ENCODE results near the gene NECTIN1.

Gene NECTIN1, protein sequence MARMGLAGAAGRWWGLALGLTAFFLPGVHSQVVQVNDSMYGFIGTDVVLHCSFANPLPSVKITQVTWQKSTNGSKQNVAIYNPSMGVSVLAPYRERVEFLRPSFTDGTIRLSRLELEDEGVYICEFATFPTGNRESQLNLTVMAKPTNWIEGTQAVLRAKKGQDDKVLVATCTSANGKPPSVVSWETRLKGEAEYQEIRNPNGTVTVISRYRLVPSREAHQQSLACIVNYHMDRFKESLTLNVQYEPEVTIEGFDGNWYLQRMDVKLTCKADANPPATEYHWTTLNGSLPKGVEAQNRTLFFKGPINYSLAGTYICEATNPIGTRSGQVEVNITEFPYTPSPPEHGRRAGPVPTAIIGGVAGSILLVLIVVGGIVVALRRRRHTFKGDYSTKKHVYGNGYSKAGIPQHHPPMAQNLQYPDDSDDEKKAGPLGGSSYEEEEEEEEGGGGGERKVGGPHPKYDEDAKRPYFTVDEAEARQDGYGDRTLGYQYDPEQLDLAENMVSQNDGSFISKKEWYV

DNA sequence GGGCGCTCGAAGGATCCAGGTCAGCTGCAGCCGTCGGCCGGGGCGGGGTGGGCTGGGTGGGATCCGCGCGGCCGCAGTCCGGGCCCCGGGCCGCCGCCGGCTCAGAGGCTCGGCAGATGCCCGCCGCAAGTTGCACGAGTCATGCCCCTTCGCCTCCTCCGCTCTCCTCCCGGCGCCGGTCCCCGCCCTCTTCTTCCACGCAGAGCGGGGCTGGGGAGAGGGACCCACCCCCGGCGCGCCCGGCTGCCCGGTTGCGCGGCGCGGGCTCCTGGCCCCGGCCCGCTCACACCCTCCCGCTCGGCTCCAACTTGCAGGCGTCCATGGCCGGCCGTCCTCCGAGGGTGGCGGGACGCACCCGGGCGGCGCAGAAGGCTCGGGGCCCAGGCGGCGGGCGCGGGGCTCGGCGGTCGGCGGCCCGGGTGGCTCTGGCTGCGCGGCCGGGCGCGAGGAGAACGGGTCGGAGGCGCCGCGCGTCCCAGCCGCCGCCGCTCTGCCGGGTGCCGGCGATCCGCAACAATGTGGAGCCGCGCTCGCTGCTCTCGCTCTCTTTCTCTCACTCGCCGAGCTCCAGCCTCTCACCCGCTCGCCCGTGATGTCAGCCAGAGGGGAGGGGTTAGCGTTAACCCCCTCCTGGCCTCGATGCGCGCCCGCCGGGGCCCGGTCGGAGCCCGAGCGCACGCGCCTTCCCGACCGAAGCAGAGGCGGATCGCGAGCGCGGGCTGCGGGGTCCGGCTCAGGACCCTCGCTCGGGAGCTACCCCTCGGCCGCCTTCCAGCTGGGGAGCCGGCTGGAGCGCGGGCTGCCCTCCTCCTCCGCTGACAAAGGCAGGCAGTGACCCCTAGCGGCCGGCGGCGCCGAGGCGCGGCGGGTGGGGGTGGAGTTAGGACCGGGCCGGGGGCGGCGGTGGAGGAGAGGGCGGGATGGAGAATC, at the start of gene NECTIN1:
Gene NECTIN1, minus strand, starts transcription at position 550 of the 930 bp plus-strand sequence. CDS start 647 bp downstream, outside the sequence.
- peak; percentile 67 to 72 for DNase-seq (ENCODE audit: low read depth in 1 of 2, low spot score in 1 of 2)

DNA sequence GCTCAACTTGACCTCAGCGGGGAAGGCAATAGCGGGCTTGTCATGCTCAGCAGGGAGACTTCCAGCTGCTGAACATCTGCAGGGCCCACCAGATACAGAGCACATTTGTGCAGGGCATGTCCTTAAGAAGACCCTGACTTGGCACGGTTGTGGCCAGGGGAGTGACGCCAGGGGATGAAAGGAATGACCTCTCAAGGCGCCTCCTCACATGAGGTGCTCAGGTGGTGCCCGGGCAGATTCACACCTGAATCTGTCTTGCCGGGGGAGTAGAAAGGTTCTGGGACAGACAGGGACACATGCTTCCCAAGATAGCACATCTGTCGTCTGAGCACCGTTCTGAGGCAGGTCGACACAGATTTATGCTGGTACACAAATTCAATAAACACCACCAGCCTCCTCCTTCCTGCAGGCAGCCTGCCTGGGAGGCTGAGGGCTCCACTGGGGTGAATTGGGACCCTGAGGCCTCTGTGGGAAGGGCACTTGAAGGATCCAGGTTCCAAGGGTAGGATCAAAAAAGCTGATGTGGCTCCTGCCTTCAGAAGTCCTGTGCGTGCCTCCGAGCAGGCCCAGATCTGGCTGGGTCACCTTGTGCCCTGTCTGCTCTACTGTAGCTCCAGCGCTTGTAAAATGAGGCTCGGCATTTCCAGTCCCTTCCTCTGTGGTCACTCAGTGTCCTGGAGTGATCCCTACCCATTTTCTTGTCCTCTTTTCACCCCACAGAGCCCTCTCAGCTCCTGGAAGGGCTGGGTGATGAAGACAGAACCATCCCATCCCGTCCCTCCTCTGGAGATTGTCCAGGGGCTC, 49.6 kb upstream of the NECTIN1 start:
- no peak for DNase-seq (ENCODE audit: low read depth in 1 of 2, low spot score in 1 of 2)

DNA sequence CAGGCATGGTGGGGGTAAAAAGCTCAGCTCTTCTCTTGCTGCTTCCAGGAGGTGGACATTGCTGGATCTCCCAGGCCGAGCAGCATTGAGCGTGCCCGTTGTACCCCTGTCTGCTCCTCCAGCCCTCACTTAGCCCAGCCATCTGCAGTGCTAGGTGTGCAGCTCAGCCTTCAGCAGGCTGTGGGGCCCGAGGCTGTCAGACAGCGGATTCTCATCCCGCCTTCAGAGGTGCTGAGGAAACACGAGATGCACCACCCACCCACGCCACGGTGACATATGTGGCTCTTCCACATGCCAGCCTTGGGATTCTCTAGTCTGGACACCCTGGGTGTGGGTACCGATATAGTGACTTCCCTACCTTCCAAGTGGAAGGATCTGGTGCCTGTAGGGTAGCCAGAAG, 48.9 kb upstream of the NECTIN1 start:
- no peak for DNase-seq (ENCODE audit: low read depth in 1 of 2, low spot score in 1 of 2)

GRCh38 chr11:119776651-119777050, 47.7 kb upstream of the NECTIN1 start:
- no peak for DNase-seq (ENCODE audit: low read depth in 1 of 2, low spot score in 1 of 2)

DNA sequence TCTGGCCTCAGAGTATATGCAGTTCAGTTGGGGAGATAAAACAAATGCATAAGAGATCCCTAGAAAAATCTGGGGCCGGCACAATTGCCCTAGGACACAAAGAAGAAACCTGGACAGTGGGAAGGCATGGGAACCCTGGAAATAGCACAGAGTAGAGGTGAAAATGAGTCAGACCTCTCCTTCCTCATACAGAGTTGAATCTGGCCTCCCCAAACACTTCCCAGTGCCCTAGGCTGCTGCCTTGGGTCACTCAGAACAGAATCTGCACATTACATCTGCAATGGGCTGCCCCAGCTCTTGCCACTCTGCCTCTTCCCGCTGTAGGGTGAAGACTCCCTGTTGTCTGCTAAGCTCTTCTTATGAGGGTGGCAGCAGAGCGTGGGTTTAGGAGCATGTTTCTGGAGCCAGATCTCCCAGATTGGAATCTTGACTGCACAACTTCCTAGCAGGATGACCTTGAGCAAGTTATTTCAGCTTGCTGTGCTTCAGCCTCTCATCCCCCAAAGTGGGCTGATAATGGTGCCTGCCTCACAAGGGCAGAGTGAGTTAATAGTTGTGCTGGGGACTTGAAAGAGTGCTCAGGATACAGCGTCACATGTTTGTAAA, 47.1 kb upstream of the NECTIN1 start:
- DNase-seq (ENCODE audit: low read depth in 1 of 2, low spot score in 1 of 2) = no peak

GRCh38 chr11:119774172-119774763, 45.3 kb upstream of the NECTIN1 start:
- no peak for DNase-seq (ENCODE audit: low read depth in 1 of 2, low spot score in 1 of 2)

- no peak for DNase-seq (ENCODE audit: low read depth in 1 of 2, low spot score in 1 of 2)
These were observed 43.8 kb upstream of the NECTIN1 start for GRCh38 chr11:119772641-119773415.

GRCh38 chr11:119772076-119772475, 43.1 kb upstream of the NECTIN1 start:
- DNase-seq (ENCODE audit: low read depth in 1 of 2, low spot score in 1 of 2) = no peak

- no peak for DNase-seq (ENCODE audit: low read depth in 1 of 2, low spot score in 1 of 2)
These were observed 42.3 kb upstream of the NECTIN1 start for GRCh38 chr11:119771172-119771770.

DNA sequence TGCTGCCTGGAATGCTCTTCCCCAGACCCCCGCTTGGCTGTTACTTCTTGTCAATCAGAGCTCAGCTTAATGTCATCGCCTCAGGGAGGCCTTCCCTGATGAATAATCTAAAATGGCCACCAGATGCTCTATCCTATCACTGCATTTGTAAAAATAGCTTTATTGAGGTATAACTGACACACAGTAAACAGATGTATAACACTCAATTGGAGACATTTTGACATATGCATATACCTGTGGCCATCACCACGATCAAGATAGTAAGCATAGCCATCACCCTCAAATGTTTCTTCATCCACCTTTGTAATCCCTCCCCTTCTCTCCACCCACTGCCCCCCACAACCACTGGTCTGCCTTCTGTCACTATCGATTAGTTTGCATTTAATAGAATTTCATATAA, 36.6 kb upstream of the NECTIN1 start:
- DNase-seq (ENCODE audit: low read depth in 1 of 2, low spot score in 1 of 2) = no peak

GRCh38 chr11:119764108-119764868, 35.3 kb upstream of the NECTIN1 start:
- DNase-seq (ENCODE audit: low read depth in 1 of 2, low spot score in 1 of 2) = no peak

DNA sequence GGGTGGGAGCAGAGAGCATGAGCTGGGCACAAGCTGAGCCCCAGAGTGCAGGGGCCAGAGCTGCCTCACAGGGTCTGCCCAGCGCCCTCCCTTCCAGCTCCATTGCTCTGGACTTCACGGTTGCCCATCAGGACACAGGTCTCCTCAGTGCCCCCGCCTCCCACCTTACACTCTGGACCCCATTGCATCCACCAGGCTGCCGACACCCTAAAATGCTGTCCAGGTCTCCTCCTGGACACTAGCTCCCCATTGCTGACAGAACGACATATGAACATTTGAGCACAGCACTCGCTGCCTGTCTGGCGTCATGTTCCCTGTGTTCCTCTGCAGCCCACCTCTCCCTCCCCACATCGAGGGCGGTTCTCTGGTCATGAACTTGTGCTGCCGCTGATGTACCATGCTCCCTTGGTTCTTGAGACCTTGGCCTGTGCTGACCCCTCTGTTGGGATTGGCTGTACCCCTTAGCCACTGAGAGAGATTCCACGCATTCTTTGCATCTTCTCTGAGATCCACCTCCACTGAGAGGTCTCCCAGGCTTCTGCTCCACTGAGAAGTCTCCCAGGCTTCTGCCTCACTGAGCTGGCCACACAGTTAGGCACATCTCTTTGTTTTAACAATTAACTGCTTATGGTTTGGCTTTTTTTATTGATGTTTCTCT, 34.2 kb upstream of the NECTIN1 start:
- DNase-seq (ENCODE audit: low read depth in 1 of 2, low spot score in 1 of 2) = no peak

DNA sequence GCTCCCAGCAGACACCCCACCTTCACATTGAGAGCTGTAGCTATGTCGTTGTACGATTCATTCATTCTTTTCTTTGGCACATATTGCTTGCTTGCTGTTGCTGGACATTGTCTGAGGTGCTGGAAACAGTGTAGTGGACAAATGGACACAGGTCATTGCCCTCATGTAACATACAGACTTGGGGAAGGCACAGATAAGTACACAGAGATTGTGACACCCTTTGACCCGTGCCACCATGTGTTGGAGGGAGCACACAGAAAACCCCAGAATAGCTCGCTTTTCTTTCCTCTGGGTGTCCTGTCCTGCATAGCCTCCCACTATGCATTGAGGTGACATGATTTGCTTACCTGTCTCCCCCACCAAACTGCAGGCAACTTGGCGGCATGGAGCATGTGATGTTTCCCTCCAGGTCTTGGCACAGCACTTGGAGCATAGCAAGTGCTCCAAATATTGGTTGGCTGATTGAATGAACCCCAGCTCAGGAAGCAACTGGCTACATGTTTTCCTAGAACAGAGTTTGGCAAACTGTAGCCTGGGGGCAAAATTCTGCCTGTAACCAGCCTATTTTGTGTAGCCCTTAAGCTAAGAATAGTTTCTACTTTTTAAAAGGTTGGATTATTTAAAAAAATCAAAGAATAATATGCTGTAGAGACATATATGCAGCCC, 30.9 kb upstream of the NECTIN1 start:
- no peak for DNase-seq (ENCODE audit: low read depth in 1 of 2, low spot score in 1 of 2)

DNA sequence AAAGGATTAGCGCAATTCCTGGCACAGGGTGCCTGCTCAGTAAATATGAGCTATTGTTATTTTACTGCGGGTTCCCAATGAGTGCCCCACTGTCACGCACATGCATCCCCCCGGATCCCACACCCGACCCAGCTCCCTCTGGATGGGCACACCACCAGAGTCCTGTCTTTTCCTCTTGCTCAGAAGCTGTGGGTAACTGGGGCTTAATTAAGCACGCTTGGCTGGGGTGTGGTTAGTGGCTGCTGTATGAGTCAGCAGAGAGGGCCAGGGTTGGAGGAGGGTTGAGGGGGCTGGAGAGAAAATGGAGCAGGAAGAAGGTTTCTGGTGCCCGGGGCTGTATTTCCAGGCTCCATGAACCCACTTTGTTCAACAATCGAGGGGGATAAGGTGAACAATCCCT, 30.3 kb upstream of the NECTIN1 start:
- DNase-seq (ENCODE audit: low read depth in 1 of 2, low spot score in 1 of 2) = no peak

GRCh38 chr11:119758291-119758690, 29.3 kb upstream of the NECTIN1 start:
- DNase-seq (ENCODE audit: low read depth in 1 of 2, low spot score in 1 of 2) = no peak

- no peak for DNase-seq (ENCODE audit: low read depth in 1 of 2, low spot score in 1 of 2)
These were observed 28.4 kb upstream of the NECTIN1 start for GRCh38 chr11:119757378-119757777.

GRCh38 chr11:119756169-119756865, 27.3 kb upstream of the NECTIN1 start:
- DNase-seq (ENCODE audit: low read depth in 1 of 2, low spot score in 1 of 2) = no peak
